ENCODE measurements around the gene PTPRT. TPM values are rescaled to one million over a fixed set of nuclear protein-coding genes. Genes with fewer than 3 reads are reported as not detected.

The PTPRT gene
- total and polyA plus RNA-seq, 2 of the 4 experiments (the other 2 are of a cell fraction), result not detected

DNA sequence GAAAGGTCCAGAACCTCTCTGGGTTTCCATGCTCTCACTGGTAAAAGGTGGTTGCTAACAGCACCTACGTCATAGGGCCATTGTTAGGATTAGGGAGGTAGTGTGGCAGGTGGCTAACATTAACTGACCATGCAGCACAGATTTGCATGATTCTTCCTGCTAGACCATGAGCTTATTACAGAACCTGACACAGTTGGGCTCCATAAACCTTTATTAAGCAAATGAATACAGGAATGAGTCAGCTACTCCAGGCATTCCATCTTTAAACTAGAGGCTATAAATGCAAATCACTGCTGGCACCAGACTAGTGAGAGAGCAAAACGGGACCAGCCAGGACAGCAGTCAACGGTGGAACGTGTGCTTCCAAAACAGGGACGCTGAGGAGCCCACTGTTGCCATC is 440.1 kb downstream of the PTPRT start:
- no peak overlapping the region for H3K23ac ChIP-seq (ENCODE audit: low read depth, low read length)
- H3K27me3 ChIP-seq (ENCODE audit: control insufficient read depth, insufficient read depth, low read length), result no peaks in the 10 kb centered on the region
- H3K4me1 ChIP-seq (ENCODE audit: control insufficient read depth, insufficient read depth, low read length), result no peaks in the 10 kb centered on the region
- dilution Hi-C loops (cut with HindIII; ENCODE audit: low sequenced_read_pairs, unreplicated experiment) (no loop called here), intact Hi-C loops (cut with micrococcal nuclease) (no loop called here), in situ Hi-C loops (cut with MboI; ENCODE audit: low sequenced_read_pairs) (no loop called here)
- ChIA-PET CTCF (no interaction called here), POLR2A (ENCODE audit: unreplicated experiment) (no interaction called here)
- no peak overlapping the region for H3K4me3 ChIP-seq (ENCODE audit: insufficient read depth, low read depth, low read length)
- no peak overlapping the region for H3K9ac ChIP-seq (ENCODE audit: low read depth, low read length)
- no peak overlapping the region for H3K4me2 ChIP-seq (ENCODE audit: low read depth, low read length)
- no peak overlapping the region for H2BK5ac ChIP-seq (ENCODE audit: low read depth, low read length, poor library complexity, severe bottlenecking)
- TF ChIP-seq CEBPB (IDR thresholded peaks at IDR 0.05; ENCODE audit: low read depth, low read length) (no peak), RAD21 (IDR thresholded peaks at IDR 0.05; ENCODE audit: low read length) (no peak), BHLHE40 (IDR thresholded peaks at IDR 0.05; ENCODE audit: low read depth, low read length) (no peak), FOS (IDR thresholded peaks at IDR 0.05; ENCODE audit: low read depth, low read length) (no peak), MAFK (IDR thresholded peaks at IDR 0.05; ENCODE audit: low read depth, low read length) (no peak), SMC3 (IDR thresholded peaks at IDR 0.05; ENCODE audit: low read depth, low read length) (no peak), POLR2A (IDR thresholded peaks at IDR 0.05; ENCODE audit: low read depth, low read length) (no peak), MXI1 (IDR thresholded peaks at IDR 0.05; ENCODE audit: borderline replicate concordance, low read depth, low read length) (no peak), RCOR1 (IDR thresholded peaks at IDR 0.05; ENCODE audit: insufficient replicate concordance, low read length) (no peak), MAZ (IDR thresholded peaks at IDR 0.05; ENCODE audit: borderline replicate concordance, low read depth, low read length) (no peak), RFX5 (IDR thresholded peaks at IDR 0.05; ENCODE audit: low read depth, low read length) (no peak), NFE2L2 (IDR thresholded peaks at IDR 0.05; ENCODE audit: low read depth, low read length) (no peak), CHD1 (IDR thresholded peaks at IDR 0.05; ENCODE audit: low read depth, low read length) (no peak)
- TF ChIP-seq, protein P1, sequence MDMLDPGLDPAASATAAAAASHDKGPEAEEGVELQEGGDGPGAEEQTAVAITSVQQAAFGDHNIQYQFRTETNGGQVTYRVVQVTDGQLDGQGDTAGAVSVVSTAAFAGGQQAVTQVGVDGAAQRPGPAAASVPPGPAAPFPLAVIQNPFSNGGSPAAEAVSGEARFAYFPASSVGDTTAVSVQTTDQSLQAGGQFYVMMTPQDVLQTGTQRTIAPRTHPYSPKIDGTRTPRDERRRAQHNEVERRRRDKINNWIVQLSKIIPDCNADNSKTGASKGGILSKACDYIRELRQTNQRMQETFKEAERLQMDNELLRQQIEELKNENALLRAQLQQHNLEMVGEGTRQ (IDR thresholded peaks at IDR 0.05; ENCODE audit: low read depth, low read length), result no peak
- TF ChIP-seq, protein P2, sequence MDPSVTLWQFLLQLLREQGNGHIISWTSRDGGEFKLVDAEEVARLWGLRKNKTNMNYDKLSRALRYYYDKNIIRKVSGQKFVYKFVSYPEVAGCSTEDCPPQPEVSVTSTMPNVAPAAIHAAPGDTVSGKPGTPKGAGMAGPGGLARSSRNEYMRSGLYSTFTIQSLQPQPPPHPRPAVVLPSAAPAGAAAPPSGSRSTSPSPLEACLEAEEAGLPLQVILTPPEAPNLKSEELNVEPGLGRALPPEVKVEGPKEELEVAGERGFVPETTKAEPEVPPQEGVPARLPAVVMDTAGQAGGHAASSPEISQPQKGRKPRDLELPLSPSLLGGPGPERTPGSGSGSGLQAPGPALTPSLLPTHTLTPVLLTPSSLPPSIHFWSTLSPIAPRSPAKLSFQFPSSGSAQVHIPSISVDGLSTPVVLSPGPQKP (IDR thresholded peaks at IDR 0.05; ENCODE audit: borderline replicate concordance, low read depth, low read length), result no peak
- TF ChIP-seq, protein P3, sequence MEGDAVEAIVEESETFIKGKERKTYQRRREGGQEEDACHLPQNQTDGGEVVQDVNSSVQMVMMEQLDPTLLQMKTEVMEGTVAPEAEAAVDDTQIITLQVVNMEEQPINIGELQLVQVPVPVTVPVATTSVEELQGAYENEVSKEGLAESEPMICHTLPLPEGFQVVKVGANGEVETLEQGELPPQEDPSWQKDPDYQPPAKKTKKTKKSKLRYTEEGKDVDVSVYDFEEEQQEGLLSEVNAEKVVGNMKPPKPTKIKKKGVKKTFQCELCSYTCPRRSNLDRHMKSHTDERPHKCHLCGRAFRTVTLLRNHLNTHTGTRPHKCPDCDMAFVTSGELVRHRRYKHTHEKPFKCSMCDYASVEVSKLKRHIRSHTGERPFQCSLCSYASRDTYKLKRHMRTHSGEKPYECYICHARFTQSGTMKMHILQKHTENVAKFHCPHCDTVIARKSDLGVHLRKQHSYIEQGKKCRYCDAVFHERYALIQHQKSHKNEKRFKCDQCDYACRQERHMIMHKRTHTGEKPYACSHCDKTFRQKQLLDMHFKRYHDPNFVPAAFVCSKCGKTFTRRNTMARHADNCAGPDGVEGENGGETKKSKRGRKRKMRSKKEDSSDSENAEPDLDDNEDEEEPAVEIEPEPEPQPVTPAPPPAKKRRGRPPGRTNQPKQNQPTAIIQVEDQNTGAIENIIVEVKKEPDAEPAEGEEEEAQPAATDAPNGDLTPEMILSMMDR (conservative IDR thresholded peaks at IDR 0.05; ENCODE audit: low read depth, low read length), result no peak
- no peak overlapping the region for H4K8ac ChIP-seq (ENCODE audit: low read depth in 2 of 2, low read length in 2 of 2)
- no peak overlapping the region for H4K91ac ChIP-seq (ENCODE audit: insufficient read depth, low read depth, low read length)
- no peaks in the 10 kb centered on the region for H4K20me1 ChIP-seq (ENCODE audit: insufficient read depth, low read length)
- no peak overlapping the region for H2AK9ac ChIP-seq (replicated peaks; ENCODE audit: low read depth, low read length, poor library complexity)
- H2AK5ac ChIP-seq (ENCODE audit: low read depth, low read length), result no peak overlapping the region
- H3K56ac ChIP-seq (ENCODE audit: extremely low read depth, insufficient read depth, low read length), result no peak overlapping the region
- DNase-seq, result no peak
- peaks cover 37% of the 10 kb centered on the region for H3K9me3 ChIP-seq (ENCODE audit: control insufficient read depth, insufficient read depth, low read length)
- H2BK20ac ChIP-seq (ENCODE audit: low read depth, low read length), result no peak overlapping the region
- no peak overlapping the region for H3K14ac ChIP-seq (replicated peaks; ENCODE audit: low read depth, low read length)
- ATAC-seq (ENCODE audit: low read depth), result no peak
- no peak overlapping the region for H2AFZ ChIP-seq (replicated peaks; ENCODE audit: low read length, poor library complexity)
- no peak overlapping the region for H2BK120ac ChIP-seq (ENCODE audit: low read depth, low read length)
- no peaks in the 10 kb centered on the region for H3K79me1 ChIP-seq (ENCODE audit: low read depth in 1 of 2, low read length in 2 of 2)
- no peak overlapping the region for H3K27ac ChIP-seq (ENCODE audit: insufficient read depth, low read length)
- no TSS peak for BruUV-seq (replicated peaks)
- no peaks in the 10 kb centered on the region for H3K9me1 ChIP-seq (ENCODE audit: insufficient read depth, low read length)
- H3K36me3 ChIP-seq (ENCODE audit: control insufficient read depth, insufficient read depth, low read length), result no peaks in the 10 kb centered on the region
- no peak overlapping the region for H4K5ac ChIP-seq (ENCODE audit: low read depth, low read length)
- 23% methylated on average over 4 of the region's 5 CpGs; no CpG with 5 or more reads in 1 of the 2 experiments for WGBS, 2 experiments (ENCODE audit: extremely low coverage in 2 of 2, insufficient read length in 1 of 2)
- H2BK15ac ChIP-seq (ENCODE audit: low read depth, low read length), result no peak overlapping the region
- H3K4ac ChIP-seq (ENCODE audit: low read depth, low read length), result no peak overlapping the region
- no peak overlapping the region for H3K18ac ChIP-seq (ENCODE audit: low read depth, low read length)

Data from IMR-90 (cell line).